B cell (primary cell): ENCODE data around the gene CRNN. TPM values are rescaled to one million over a fixed set of nuclear protein-coding genes. Genes with fewer than 3 reads are reported as not detected.

Source experiments
- ATAC-seq: fragments of 200-7000 bp; cut with Tn5 transposase; one replicate; pipeline ENCODE4 v1.10.0; 2021; ENCODE audit warnings: low read depth, mild to moderate bottlenecking, moderate number of reproducible peaks, moderate library complexity
- CTCF ChIA-PET: fragments of 350-600 bp; sonication (Branson Sonifier 250); formaldehyde crosslinking; loops from one replicate; lab custom pipeline; 2021; ENCODE audit warnings: antibody characterized with exemption, inconsistent platforms; lab: Charles Lee
- POLR2A ChIA-PET: fragments of 350-600 bp; sonication (Branson Sonifier 250); formaldehyde crosslinking; loops from one replicate; lab custom pipeline; 2021; ENCODE audit warnings: antibody characterized with exemption; lab: Charles Lee
- DNase-seq: peaks from one replicate; pipeline ENCODE4 v3.0.0; 2013
- H2AFZ ChIP-seq: 2 replicates; pipeline ENCODE4 v1.6.1; 2012; ENCODE audit warnings: mild to moderate bottlenecking, low read depth, low read length; ENCODE audit not compliant: insufficient read depth, poor library complexity, severe bottlenecking
- H3K27ac ChIP-seq, 2 donors: 1 replicate in 1 of 2; 2 replicates in 1 of 2; pipeline ENCODE4 v1.5.1; 2012 to 2013; ENCODE audit warnings: low read length in 2 of 2, mild to moderate bottlenecking in 2 of 2, moderate library complexity in 1 of 2
- H3K27me3 ChIP-seq, 4 experiments: fragments of 200-600 bp in 1 of 4; sonication (generic) in 1 of 4; replicated peaks in 1 of 4; 1 replicate in 2 of 4; 2 replicates in 2 of 4; pipeline versions ENCODE4 v1.6.1 to v1.7.0; 2013 to 2016; ENCODE audit warnings: low read length in 3 of 4, mild to moderate bottlenecking in 2 of 4, mixed read lengths in 1 of 4, moderate library complexity in 1 of 4; ENCODE audit not compliant: insufficient read depth in 4 of 4, control insufficient read depth in 3 of 4; ENCODE audit errors: control extremely low read depth in 1 of 4
- H3K36me3 ChIP-seq, 2 experiments: replicated peaks in 1 of 2; 1 replicate in 1 of 2; 2 replicates in 1 of 2; pipeline versions ENCODE4 v1.6.1 to v1.7.1; 2013; ENCODE audit warnings: low read length in 1 of 2; ENCODE audit not compliant: insufficient read depth in 2 of 2, control insufficient read depth in 1 of 2; ENCODE audit errors: control extremely low read depth in 1 of 2, extremely low read depth in 1 of 2
- H3K4me1 ChIP-seq, 2 donors: fragments of 200-600 bp in 1 of 2; sonication (generic) in 1 of 2; 1 replicate in 1 of 2; 2 replicates in 1 of 2; pipeline versions ENCODE4 v1.5.1 to v1.6.1; 2013 to 2017; ENCODE audit warnings: low read length in 2 of 2; ENCODE audit not compliant: control insufficient read depth in 2 of 2, insufficient read depth in 2 of 2
- H3K4me2 ChIP-seq: replicated peaks from 2 replicates; pipeline ENCODE3; 2012; ENCODE audit warnings: mild to moderate bottlenecking, low read depth, low read length; ENCODE audit not compliant: poor library complexity, severe bottlenecking
- H3K4me3 ChIP-seq, 5 experiments: fragments of 200-600 bp in 1 of 5; sonication (generic) in 1 of 5; 1 replicate in 3 of 5; 2 replicates in 2 of 5; pipeline versions ENCODE4 v1.5.1 to v1.7.0; 2011 to 2016; ENCODE audit warnings: low read length in 4 of 5, mild to moderate bottlenecking in 4 of 5, low read depth in 2 of 5, control low read depth in 1 of 5, moderate library complexity in 1 of 5; ENCODE audit not compliant: insufficient read depth in 1 of 5; ENCODE audit errors: control extremely low read depth in 1 of 5, extremely low read depth in 1 of 5
- H3K79me2 ChIP-seq: fragments of 200-600 bp; sonication (generic); one replicate; pipeline ENCODE4 v1.6.0; 2016; ENCODE audit warnings: low read length; ENCODE audit not compliant: control insufficient read depth, insufficient read depth
- H3K9ac ChIP-seq: fragments of 200-600 bp; sonication (generic); 2 replicates; pipeline ENCODE4 v1.6.1; 2017; ENCODE audit warnings: mild to moderate bottlenecking, low read length, moderate library complexity
- H3K9me3 ChIP-seq, 3 donors: one replicate each; pipeline versions ENCODE4 v1.6.1 to v1.7.1; 2013; ENCODE audit warnings: low read length in 2 of 3; ENCODE audit not compliant: control insufficient read depth in 2 of 3, insufficient read depth in 1 of 3; ENCODE audit errors: control extremely low read depth in 1 of 3
- H4K20me1 ChIP-seq: 2 replicates; pipeline ENCODE4 v1.6.0; 2012; ENCODE audit warnings: mild to moderate bottlenecking, low read length; ENCODE audit not compliant: insufficient read depth, control insufficient read depth, poor library complexity, severe bottlenecking
- H3K27ac Mint-ChIP-seq: one replicate; pipeline ENCODE4 v1.8.0; 2021; ENCODE audit warnings: mixed read lengths
- H3K27me3 Mint-ChIP-seq: one replicate; pipeline ENCODE4 v1.8.0; 2021; ENCODE audit warnings: mixed read lengths
- H3K4me1 Mint-ChIP-seq: one replicate; pipeline ENCODE4 v1.8.0; 2021; ENCODE audit warnings: mixed read lengths
- H3K4me3 Mint-ChIP-seq: one replicate; pipeline ENCODE4 v1.8.0; 2021; ENCODE audit warnings: mixed read lengths
- H3K9me3 Mint-ChIP-seq: one replicate; pipeline ENCODE4 v1.8.0; 2022; ENCODE audit warnings: mixed read lengths; ENCODE audit not compliant: insufficient read depth
- CTCF ChIP-seq: fragments of 200-600 bp; IDR thresholded peaks from one replicate; pipeline ENCODE4 v1.8.0; 2022; ENCODE audit warnings: antibody characterized with exemption, mild to moderate bottlenecking
- EZH2 ChIP-seq: IDR thresholded peaks from 2 replicates; pipeline ENCODE4 v1.6.1; 2012; ENCODE audit warnings: borderline replicate concordance, low read depth, mild to moderate bottlenecking, moderate library complexity, low read length; ENCODE audit not compliant: insufficient read depth, poor library complexity, severe bottlenecking
- WGBS: methylation state at CpG from one replicate; pipeline ENCODE4 v1.1.5; 2013; ENCODE audit warnings: missing lambda C conversion rate; ENCODE audit not compliant: insufficient coverage; 5-methylcytosine and 5-hydroxymethylcytosine counted together
- intact Hi-C: fragments of 100-400 bp; cut with micrococcal nuclease; formaldehyde crosslinking; loops from one replicate; pipeline ENCODE4 v1.10.0; 2022
- polyA plus RNA-seq: library from polyadenylated mRNA; depleted of rRNA; stranded (reverse); fragments of >200 nt; gene quantifications from 2 replicates; pipeline ENCODE4 v1.2.3, GENCODE V29; 2012
- total RNA-seq, 2 donors: library from RNA; stranded (reverse); fragments of 120-200 nt in 1 of 2; gene quantifications; 1 replicate in 1 of 2; 2 replicates in 1 of 2; pipeline versions ENCODE4 v1.2.3 to v1.2.4, GENCODE V29; 2013 to 2022

The CRNN gene
- total and polyA plus RNA-seq, 2 donors (not counting 1 experiment from before 2014, with no cell fraction given): not detected

GRCh38 chr1:152388889-152389288 is 25.2 kb downstream of the CRNN start:
- intact Hi-C loops: no loop called here
- H3K9me3 ChIP-seq: peaks cover 0 to 1% (median 0%) of the 10 kb centered on the region in 3 donors
- no peaks in the 10 kb centered on the region for H3K36me3 ChIP-seq
- H3K27ac ChIP-seq: no peak overlapping the region
- H4K20me1 ChIP-seq: no peaks in the 10 kb centered on the region
- no peak overlapping the region for H3K4me3 ChIP-seq
- H3K4me1 ChIP-seq: no peaks in the 10 kb centered on the region
- H3K4me1 Mint-ChIP-seq: no peaks in the 10 kb centered on the region
- WGBS: 60% methylated on average over 1 of the region's 4 CpGs
- H3K27me3 Mint-ChIP-seq: peaks cover 57% of the 10 kb centered on the region
- no peak overlapping the region for H3K4me2 ChIP-seq
- no peak overlapping the region for H3K4me3 Mint-ChIP-seq
- TF ChIP-seq CTCF (no peak), EZH2 (no peak)
- DNase-seq (no peak), ATAC-seq (no peak)
- H3K9me3 Mint-ChIP-seq: no peaks in the 10 kb centered on the region
- no peaks in the 10 kb centered on the region for H3K79me2 ChIP-seq
- POLR2A ChIA-PET: no interaction called here
- no peak overlapping the region for H3K9ac ChIP-seq
- CTCF ChIA-PET: no interaction called here
- H3K27me3 ChIP-seq: peaks cover 0 to 31% (median 3%) of the 10 kb centered on the region in 4 experiments
- no peak overlapping the region for H2AFZ ChIP-seq
- H3K27ac Mint-ChIP-seq: no peak overlapping the region

GRCh38 chr1:152386940-152387339 is 27.1 kb downstream of the CRNN start:
- Histone ChIP-seq H3K9me3 (peaks cover 0 to 1% (median 0%) of the 10 kb centered on the region in 3 donors), H2AFZ (no peak overlapping the region), H3K27ac (no peak overlapping the region), H3K27me3 (peaks cover 0 to 15% (median 3%) of the 10 kb centered on the region in 4 experiments), H4K20me1 (no peaks in the 10 kb centered on the region), H3K4me1 (no peaks in the 10 kb centered on the region), H3K4me3 (no peak overlapping the region), H3K79me2 (no peaks in the 10 kb centered on the region), H3K4me2 (no peak overlapping the region), H3K9ac (no peak overlapping the region), H3K36me3 (no peaks in the 10 kb centered on the region)
- ATAC-seq (no peak), DNase-seq (no peak)
- Mint-ChIP-seq H3K4me3 (no peak overlapping the region), H3K4me1 (no peaks in the 10 kb centered on the region), H3K27me3 (peaks cover 44% of the 10 kb centered on the region), H3K27ac (no peak overlapping the region), H3K9me3 (no peaks in the 10 kb centered on the region)
- TF ChIP-seq CTCF: no peak
- no peak for TF ChIP-seq EZH2
- CTCF ChIA-PET: no interaction called here
- WGBS: 100% methylated on average over 1 of the region's 2 CpGs
- POLR2A ChIA-PET: no interaction called here
- intact Hi-C loops: no loop called here
